HK-2 (cell line): ENCODE measurements around the gene SYNE2.
"Not testable (repeated sequence)": the region's sequence is repeated elsewhere in the genome, so short reads cannot be mapped to it uniquely, and the experiment has no call there.

ENCODE experiments used
- DNase-seq: peaks from one replicate; pipeline ENCODE4 v3.0.0-alpha.2; 2018; ENCODE audit not compliant: unreplicated experiment

Gene SYNE2

GRCh38 chr14:64118892-64119291 lies 266.1 kb downstream of the SYNE2 start:
- DNase-seq = no peak

DNA sequence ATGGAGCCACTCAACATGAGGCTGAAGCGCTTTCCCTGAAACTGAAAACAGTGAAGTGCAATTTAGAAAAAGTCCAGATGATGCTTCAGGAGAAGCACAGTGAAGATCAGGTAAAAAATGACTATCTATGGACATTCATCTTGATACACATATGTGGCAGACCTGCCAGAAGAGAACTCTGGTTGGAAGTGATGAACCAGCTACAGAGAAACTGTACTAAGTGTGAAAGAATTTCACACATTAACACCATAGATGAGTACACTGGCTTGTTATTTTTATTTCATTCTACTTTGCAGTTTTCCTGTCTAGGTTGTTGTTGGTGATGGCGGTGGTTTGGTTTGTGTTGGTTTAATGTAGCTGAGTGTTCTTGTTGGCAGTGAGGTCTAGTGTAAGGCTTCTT lies 266.7 kb downstream of the SYNE2 start:
- DNase-seq = no peak

DNA sequence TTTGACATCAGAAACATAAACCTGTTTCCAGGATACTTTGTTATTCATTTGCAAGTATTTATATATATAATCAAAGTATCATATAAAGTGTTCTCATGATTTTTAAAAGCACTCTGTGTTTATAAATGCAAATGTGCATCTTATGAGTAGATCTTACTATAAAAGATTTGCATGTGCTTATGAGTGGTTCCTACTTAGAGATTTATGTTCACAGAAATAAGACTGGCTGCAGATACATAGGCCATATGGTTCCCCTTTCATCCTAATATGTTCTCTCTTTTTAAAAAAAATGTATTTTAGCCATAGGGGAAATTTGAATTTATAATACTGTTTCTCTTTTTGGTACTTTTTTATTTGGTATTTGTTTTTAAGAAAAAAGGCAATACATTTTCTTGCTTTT lies 267.2 kb downstream of the SYNE2 start:
- DNase-seq = no peak

DNA sequence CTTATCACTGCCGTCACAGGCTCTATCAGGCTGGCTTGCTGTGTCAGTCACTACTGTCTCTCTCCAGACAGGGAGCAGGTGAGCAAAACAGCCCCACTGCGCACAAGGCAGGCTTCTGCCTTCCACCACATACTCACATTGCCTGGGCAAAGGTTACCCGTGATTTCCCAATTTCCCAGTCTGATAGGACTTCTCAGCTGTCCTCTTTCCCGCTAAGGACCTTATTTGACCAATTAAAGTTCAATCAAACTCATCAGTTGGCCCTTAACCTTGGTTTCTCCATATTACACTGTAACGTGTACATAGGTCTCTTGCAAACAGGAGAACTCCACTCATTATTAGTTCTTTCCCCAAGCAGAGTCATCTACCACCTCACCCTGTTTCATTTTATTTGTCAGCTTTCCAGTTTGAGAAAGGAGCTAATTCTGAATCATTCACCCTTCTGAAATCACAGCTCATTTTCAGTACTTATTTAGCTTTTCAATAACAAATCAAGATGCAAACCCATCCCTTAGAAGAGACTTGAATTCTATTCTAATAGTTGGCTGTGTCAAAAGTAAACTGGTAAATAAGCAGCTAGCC lies 270.5 kb downstream of the SYNE2 start:
- no peak for DNase-seq

GRCh38 chr14:64125270-64125669 lies 272.5 kb downstream of the SYNE2 start:
- no peak for DNase-seq

- no peak for DNase-seq
Measured at GRCh38 chr14:64126548-64126947, 273.7 kb downstream of the SYNE2 start.

DNA sequence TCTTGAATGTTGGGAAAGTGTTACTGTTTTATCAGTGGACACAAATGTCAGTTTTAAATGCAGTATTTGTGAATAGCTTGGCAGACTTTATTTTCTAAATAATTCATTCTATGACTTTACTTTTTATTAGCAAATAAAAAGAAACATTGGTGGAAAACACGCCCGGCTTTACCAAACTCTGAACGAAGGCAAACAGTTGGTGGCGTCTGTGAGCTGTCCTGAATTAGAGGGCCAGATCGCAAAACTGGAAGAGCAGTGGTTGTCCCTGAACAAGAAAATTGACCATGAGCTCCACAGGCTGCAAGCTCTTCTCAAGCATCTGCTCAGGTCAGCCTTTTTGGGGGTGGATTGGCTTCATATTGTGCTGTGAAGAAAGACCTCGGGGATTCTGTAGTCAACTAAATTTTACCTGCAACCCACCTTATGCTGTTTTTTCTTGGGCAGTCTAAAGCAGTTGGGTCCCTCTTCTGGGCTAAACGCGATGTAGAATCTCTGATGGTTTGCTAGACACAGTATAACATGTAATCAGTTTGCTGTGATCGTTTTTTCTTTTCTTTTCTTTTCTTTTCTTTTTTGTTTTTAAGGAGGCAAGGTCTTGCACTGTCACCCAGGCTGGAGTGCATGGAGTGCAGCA lies 285.0 kb downstream of the SYNE2 start:
- DNase-seq = no peak

- DNase-seq = no peak
Measured at GRCh38 chr14:64147126-64147790, 294.5 kb downstream of the SYNE2 start.

DNA sequence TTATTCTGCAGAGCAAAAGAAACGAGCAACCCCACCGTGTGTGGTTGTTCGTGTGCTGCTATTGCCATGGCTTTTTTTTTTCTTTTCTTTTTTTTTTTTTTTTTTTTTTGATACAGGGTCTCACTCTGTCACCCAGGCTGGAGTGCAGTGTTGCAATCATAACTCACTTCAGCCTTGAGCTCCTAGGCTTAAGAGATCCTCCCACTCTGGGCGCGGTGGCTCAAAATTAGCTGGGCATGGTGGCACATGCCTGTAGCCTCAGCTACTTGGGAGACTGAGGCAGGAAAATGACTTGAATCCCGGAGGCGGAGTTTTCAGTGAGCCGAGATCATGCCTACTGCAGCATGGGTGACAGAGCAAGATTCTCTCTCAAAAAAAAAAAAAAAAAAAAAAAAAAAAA lies 297.1 kb downstream of the SYNE2 start:
- no peak for DNase-seq

GRCh38 chr14:64158608-64159007 lies 305.8 kb downstream of the SYNE2 start:
- no peak for DNase-seq

- DNase-seq = no peak
Measured at GRCh38 chr14:64159588-64159987, 306.8 kb downstream of the SYNE2 start.

- no peak for DNase-seq
Measured at GRCh38 chr14:64170181-64170580, 317.4 kb downstream of the SYNE2 start.

DNA sequence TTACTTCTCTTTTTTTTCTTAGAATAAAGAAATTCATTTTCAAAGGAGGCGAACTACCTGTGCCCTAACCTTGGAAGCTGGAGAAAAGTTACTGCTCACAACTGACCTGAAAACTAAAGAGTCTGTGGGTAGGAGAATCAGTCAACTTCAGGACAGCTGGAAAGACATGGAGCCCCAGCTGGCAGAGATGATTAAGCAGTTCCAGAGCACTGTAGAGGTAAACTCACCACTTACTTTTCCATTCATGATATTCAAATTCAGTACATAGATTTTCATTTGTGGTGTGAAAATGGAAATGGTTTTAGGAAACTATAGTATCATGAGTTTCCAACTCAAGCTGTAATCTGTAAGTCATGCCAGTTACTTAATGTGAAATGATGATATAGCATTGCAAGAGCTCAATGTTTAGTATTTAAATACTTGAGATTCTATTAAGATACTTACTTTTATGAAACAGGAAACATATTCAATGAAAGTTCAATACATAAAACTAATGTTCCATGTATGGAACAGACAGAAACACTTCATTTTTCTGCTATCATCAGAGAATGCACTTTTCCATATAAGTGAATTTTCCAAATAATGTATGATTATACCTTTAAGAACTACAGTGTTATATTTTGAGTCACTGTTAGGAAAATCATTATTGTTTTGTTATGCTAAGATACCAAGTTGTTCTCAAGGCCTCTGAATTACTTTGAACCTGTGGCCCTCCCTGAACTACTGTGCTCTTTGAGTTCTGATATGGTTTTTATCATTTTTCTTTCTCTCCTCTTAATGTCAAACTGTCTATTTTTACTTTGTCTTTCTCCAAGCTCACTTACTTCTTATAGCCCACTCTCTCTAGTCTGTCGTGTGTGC lies 322.3 kb downstream of the SYNE2 start:
- no peak for DNase-seq

DNA sequence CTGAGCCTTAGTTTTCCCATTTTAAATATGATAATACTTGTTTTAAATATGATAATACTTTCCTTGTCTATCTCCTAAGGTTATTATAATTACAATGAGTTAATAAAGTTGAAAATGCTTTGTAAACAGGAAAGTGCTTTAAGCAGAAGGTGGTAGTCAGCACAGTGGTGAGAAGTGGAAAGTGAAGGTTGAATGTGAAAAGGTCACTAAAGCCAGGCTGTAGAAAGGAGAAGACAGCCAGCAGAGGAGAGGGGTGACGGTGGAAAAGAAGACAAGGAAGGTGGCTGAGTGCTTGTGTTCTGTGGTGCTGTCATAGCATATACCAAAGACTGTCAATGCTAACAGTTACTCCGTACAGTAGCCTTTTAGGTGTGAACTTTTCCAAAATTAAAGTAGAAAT lies 323.5 kb downstream of the SYNE2 start:
- DNase-seq = no peak

DNA sequence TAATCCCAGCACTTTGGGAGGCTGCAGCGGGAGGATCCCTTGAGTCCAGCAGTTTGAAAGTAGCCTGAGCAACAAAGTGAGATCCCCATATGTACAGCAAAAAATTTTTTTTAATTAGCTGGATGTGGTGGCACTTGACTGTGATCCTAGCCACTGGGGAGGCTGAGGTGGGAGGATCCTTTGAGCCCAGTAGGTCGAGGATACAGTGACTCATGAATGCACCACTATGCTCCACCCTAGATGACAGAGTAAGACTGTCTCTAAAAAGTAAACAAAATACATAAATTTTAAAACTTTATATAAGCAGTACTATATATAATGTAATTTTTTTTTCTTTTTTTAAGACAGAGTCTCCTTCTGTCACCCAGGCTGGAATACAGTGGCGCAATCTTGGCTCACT lies 326.0 kb downstream of the SYNE2 start:
- DNase-seq = no peak

DNA sequence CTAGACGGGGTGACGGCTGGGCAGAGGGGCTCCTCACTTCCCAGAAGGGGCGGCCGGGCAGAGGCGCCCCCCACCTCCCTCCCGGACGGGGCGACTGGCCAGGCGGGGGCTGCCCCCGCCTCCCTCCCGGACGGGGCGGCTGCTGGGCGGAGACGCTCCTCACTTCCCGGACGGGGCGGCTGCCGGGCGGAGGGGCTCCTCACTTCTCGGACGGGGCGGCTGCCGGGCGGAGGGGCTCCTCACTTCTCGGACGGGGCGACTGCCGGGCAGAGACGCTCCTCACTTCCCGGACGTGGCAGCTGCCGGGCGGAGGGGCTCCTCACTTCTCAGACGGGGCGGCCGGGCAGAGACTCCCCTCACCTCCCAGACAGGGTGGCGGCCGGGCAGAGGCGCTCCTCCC lies 330.1 kb downstream of the SYNE2 start:
- DNase-seq = not testable (repeated sequence)

- no peak for DNase-seq
Measured at GRCh38 chr14:64184103-64184729, 331.4 kb downstream of the SYNE2 start.

- no peak for DNase-seq
Measured at GRCh38 chr14:64185184-64185583, 332.4 kb downstream of the SYNE2 start.

DNA sequence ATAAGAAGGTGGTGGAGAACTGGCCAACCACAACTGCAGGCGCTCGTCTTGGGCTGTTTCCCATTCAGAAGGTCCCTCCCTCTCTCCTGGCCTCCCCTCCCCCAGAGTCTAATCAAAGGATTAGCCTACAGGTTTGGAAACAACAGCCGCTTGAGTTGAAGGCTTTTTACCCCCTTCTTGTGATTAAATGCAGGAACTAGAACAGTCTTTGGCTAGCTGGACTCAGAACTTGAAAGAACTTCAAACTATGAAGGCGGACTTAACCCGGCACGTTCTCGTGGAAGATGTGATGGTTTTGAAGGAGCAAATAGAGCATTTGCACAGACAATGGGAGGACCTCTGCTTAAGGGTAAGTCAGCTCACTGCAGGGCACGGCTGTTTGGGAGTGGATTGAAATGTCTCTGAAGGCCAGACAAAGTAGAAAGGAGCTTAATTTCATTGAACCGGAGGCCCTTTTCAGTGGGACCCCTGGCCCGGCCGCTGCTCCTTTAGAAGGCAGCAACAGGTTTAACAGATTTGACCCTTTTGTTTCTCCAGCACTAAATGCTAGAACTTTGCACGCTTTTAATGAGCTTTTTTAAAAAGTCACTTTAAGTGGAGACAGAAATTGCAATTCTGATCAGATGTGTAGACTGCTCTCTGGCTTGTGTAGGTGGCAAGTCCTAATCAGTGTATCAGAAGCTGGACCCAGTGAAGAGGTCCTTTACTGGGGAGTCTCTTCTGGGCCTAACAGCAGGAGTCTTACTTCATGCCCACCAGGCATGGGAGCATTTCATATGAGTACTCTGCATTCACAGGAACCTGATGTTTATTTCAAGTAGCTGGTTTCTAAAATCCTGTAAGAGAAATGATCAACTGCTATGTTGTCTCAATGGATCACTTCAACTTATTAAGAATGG lies 333.7 kb downstream of the SYNE2 start:
- DNase-seq = no peak

DNA sequence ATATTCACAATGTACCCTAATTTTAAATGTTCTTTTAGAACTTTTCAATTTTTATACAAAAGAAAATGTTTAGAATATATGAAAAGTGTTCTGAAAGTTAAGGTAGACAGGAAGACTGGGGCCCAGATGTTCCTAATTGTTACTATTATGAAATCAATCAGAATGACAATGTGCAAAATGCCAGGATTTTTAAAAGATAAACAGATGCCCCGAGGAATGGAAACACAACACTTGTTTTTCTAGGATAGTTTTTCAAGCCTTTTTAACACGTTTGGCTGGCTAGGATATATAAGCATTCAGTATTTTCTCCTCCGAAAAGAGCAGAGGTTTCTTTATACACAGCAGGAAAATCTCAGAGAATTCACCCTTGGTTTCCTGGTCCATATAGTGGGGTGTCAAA lies 334.5 kb downstream of the SYNE2 start:
- no peak for DNase-seq

- no peak for DNase-seq
Measured at GRCh38 chr14:64190974-64191502, 338.2 kb downstream of the SYNE2 start.
